HL-60 (cell line): ENCODE measurements around the gene HLTF.
A peak's percentile ranks its signal among the peaks of the same experiment; 100 is the strongest.

Experiments used
- POLR2AphosphoS5 ChIP-seq: IDR thresholded peaks from 2 replicates; pipeline ENCODE4 v1.6.1; 2012; ENCODE audit warnings: low read depth
- REST ChIP-seq: IDR thresholded peaks from 2 replicates; pipeline ENCODE4 v1.6.1; 2012; ENCODE audit warnings: low read depth; ENCODE audit not compliant: insufficient replicate concordance
- SPI1 ChIP-seq: IDR thresholded peaks from 2 replicates; pipeline ENCODE4 v1.6.1; 2012; ENCODE audit warnings: low read depth, mild to moderate bottlenecking, borderline replicate concordance
- TF ChIP-seq, protein P1 (sequence below): IDR thresholded peaks from one replicate; pipeline ENCODE4 v1.5.1; 2011; ENCODE audit warnings: low read length, control low read depth, inconsistent platforms; ENCODE audit not compliant: insufficient read depth

DNA sequence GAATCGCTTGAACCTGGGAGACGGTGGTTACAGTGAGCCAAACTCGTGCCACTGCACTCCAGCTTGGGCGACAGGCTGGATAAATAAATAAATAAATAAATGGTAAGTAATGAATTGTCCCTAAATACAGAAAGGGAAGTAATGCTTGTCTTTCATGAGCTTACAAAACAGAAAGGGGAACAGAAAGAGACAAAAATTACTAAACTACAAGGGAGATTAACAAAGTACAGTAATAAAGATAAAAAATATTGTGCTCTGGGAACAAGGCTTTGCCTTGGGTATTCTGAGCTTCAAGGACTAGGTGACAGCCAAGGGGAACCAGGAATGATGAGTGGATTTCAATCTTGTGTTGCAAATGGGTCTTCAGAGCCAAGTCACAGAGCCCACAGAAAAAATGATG, 9.2 kb upstream of the HLTF start:
- no peak for TF ChIP-seq REST
- TF ChIP-seq, protein P1, sequence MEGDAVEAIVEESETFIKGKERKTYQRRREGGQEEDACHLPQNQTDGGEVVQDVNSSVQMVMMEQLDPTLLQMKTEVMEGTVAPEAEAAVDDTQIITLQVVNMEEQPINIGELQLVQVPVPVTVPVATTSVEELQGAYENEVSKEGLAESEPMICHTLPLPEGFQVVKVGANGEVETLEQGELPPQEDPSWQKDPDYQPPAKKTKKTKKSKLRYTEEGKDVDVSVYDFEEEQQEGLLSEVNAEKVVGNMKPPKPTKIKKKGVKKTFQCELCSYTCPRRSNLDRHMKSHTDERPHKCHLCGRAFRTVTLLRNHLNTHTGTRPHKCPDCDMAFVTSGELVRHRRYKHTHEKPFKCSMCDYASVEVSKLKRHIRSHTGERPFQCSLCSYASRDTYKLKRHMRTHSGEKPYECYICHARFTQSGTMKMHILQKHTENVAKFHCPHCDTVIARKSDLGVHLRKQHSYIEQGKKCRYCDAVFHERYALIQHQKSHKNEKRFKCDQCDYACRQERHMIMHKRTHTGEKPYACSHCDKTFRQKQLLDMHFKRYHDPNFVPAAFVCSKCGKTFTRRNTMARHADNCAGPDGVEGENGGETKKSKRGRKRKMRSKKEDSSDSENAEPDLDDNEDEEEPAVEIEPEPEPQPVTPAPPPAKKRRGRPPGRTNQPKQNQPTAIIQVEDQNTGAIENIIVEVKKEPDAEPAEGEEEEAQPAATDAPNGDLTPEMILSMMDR = no peak
- no peak for TF ChIP-seq POLR2AphosphoS5
- peak; percentile 56; the same call in 1 of the 2 replicates for TF ChIP-seq SPI1
